ENCODE results near the gene CDH23.
A peak's percentile ranks its signal among the peaks of the same experiment; 100 is the strongest.

CDH23 gene

GRCh38 chr10:71750124-71750841, 353.6 kb downstream of the CDH23 start:
- DNase-seq, result no peak

GRCh38 chr10:71750986-71751385, 354.3 kb downstream of the CDH23 start:
- DNase-seq, result no peak

GRCh38 chr10:71751515-71752224, 354.9 kb downstream of the CDH23 start:
- DNase-seq, result no peak

- DNase-seq, result no peak
These were observed 355.8 kb downstream of the CDH23 start for GRCh38 chr10:71752391-71753090.

GRCh38 chr10:71753091-71753959, 356.6 kb downstream of the CDH23 start:
- no peak for DNase-seq

- no peak for DNase-seq
These were observed 357.3 kb downstream of the CDH23 start for GRCh38 chr10:71753960-71754505.

DNA sequence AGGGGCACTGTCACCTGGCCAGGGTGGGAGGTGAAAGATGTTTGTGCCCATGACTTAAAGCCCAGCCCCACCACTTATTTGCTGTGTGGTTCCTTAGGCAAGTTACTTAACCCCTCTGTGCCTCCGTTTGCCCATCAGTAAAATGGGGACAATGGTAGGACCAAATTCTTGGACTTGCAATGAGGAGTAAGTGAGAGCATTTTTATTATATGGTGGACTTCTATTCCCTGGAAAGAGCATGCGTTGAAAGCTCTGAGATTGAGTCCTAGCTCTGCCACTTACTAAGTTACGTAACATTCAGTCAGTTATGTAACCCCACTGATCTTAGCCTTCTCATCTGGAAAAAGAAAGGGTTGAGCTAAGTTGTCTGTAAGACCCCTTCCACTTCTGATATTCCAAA, 357.8 kb downstream of the CDH23 start:
- no peak for DNase-seq

- DNase-seq, result no peak
These were observed 358.6 kb downstream of the CDH23 start for GRCh38 chr10:71755179-71755879.

DNA sequence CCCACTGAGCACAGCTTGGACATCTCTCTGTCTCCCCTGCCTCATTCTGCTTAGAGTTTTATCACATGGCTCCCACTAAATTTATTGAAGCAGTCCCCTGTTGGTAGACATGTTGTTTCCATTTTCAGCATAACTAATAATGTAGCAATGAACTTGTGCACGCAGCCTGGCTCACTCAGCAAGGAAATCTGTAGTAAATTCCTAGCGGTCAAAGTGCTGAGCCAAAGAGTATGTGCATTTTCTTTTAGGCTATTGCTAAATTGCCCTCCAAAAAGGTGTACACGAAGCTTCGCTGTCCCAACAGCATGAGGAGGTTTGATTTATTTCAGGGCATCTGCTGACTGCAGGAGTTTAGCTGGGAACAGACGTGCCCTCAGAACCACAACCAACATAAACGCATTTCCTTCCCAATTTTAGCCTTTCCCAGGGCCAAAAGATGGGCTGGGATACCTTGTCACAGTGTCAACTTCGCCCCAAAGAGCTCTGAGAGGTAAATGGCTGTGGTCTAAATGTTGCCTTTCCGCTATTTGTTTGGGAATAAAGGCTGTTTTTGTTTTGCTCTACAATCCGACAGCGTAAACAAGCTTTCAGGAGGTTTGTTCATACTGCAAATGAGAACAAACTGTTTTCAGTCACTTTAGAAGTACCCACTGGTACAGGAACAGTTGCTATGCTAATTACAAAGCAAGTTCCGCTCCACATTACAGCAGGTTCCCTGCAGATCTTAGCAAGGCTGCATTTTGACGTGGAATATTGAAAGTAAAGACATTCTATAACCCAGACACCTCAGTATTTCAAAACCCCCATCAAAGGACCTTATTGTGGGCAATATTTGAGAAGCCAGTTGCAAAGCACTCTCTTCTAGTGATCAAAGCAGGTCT, 359.8 kb downstream of the CDH23 start:
- no peak for DNase-seq

- DNase-seq, result peak; percentile 19
These were observed 360.7 kb downstream of the CDH23 start for GRCh38 chr10:71757399-71757922.

DNA sequence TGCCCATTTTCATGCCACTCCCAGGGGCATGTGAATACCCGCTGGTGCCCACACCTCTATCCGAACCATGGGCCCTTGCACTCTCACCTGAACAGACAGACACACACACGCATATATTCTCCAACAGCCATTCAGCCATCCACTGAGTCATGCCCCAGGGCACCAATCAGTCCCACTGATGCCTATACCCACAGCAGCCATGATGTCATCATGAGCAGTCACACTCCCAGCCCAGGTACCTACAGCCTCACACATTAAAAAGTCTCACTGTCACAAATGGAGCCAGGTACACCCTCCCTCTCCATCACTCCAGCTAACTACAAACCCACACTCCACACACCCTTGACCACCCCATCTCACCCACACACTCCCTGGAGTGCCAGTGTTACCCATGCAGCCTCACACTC, 364.4 kb downstream of the CDH23 start:
- no peak for DNase-seq

- no peak for DNase-seq
These were observed 364.9 kb downstream of the CDH23 start for GRCh38 chr10:71761541-71762113.

DNA sequence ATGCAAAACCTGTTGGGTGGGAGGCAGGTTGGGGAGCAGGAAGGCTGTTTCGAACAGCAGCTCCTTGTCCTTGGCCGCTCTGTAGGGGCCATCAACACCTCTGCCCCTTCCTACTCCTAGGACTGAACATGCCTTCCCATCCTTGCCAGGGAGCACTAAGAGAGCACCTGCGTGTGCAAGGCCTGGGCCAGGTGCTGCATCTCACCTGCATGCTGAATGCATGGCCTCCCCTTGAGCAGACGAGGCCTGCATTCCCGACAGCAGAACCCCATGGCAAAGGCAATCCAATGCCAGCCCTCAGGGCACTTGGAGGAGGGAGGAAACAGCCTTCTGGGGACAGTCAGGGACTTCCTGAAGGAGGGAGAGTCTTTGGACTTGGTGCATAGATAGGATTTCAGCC, 365.6 kb downstream of the CDH23 start:
- no peak for DNase-seq

DNA sequence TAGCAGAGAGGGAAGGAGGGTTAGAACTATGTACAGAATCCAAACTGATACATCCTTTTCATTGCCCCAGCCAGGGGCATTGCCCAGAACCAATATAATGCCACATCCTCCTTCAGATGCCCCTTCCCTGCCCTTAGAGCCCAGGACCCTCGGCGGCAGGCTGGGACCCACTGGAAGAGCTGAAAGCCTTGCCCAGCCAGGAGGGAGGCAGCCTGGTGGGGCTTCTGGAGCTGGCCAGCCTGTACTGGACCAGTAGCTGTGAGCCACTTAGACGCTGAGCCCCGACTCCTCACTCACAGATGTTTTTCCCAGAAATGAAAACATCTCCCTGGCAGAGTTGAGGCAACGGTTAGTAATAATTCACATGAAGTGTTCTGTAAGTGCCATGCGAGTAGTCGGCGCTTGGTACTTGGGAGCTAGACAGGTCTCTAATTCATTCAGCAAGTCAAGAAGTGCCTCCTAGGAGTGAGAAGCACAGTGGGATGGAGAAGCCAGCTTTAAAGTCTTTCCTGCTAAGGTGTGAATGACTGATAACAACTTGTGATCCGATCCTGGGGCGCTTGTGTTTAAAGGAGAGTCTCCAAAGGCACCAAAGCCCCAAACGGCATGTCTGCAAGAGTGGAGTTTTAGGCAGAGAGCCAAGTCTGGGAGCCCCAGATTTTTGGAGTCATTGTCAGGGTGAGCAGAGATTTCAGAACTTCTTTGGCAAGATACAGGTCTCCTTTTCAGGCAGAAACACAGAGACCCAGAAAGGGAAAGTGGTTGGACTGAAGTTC, 366.8 kb downstream of the CDH23 start:
- no peak for DNase-seq

GRCh38 chr10:71765176-71765904, 368.6 kb downstream of the CDH23 start:
- DNase-seq, result no peak

DNA sequence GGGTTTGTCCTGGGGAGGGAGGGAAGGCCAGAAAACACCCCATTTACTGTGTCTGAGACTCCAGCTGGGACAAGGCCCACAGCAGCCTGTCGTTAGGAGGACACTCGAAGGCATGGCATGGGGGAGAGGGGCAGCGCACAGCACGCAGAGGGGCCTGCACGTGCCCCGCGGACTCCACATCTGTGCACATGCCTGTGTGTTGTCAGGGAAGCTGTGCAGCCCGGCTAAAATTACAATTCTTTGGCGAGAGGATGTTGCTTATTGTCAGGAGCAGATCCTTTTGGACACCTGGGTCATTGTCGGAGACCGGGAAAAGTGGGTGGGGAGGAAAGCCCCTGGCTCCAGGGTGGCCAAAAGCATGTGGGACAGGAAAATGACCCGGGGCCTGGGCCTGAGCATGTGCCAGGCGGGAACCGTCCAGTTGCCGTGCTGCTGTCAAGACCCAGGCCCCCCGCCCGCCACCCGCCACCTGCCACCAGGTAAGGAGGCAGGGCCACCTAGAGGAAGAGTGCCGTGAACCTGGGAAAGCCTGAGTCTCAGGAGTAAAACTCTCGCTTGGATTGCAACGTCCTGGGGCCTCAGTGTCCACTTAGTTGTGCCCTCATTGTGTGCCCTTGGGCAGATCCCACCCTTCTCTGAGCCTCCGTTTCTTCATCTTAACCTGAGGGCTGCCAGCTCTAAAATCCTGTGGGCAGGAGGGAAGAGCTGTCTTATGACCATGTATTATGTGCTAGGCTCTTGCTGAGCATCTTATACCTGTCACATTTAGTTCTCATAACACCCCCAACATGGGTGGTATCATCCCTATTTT, 369.4 kb downstream of the CDH23 start:
- no peak for DNase-seq

DNA sequence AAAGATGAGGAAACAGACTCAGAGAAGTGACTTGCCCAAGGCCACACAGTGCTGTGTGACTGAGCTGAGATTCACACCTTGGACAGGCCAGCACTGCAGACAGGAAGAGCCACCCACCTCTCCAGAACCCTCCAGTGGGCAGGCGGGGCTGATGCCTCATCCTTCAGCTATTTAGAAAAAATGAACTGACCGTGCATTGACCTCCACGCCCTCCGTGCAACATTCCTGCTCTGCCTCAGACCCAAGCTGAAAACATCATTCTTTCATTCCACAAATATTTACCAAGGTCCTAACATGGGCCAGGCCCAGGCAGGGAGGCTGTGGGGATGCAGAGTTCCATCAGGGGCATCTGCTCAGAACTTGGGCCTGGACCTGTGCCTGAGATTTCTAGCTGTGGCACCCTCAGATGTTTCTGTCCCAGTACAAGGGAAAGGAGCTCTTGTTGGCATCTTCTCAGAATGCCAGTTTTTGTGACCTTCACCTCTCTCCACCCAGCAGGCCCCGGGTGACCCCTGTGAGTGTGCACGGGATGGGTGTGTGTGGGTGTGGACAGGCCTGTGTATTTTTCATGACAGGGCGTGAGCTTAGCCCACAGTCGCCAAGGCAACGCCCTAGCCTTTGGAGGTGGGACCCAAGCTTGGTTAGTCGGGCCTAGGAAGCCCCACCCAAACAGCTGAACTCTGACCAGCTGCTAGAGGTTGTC, 370.1 kb downstream of the CDH23 start:
- DNase-seq, result no peak

Measured in effector CD8-positive, alpha-beta T cell (primary cell).